Kidney capillary endothelial cell (primary cell): ENCODE measurements around the gene ADAM12.
A peak's percentile ranks its signal among the peaks of the same experiment; 100 is the strongest.
"Not testable (repeated sequence)": the region's sequence is repeated elsewhere in the genome, so short reads cannot be mapped to it uniquely, and the experiment has no call there.

Experiments used
- DNase-seq: peaks from one replicate; pipeline ENCODE4 v3.0.0-alpha.2; 2018; ENCODE audit warnings: low spot score

ADAM12 gene

DNA sequence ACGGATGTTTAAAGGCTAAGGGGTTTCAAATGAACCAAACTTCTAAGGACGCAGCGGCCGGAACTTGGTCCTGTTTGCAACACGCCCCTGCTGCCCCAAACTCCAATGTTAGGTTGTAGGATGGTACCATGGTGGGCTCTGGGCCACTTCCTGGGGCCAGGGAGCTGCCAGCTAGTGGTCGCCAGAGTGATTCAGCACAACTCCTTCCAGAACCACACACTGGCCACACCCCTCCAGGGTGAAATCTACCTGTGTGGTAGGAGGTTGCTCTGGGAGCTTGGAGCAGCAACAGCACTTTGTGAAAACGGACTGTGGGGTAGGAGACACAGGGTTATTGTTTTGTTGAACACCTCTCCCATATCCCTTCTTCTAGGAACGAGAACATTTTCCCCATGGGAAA lies 330.8 kb downstream of the ADAM12 start:
- no peak for DNase-seq

DNA sequence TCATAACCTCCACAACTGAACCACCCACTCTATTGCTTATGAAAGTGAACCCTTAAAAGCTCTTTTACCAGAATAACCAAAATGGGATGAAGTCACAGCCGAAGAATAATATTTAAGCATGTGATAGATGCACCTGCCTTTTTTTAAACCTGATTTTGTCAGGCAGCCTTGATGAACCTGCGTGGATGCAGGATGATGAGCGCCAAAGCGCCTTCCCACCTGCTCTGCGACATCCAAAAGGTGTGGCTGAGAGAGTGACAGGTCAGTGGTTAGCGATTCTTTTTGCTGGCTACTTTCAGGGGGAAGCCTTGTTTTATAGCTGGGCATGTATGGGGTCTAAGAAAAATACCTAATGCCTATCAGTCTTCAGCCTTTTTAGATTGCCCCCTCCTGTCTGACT lies 334.1 kb downstream of the ADAM12 start:
- no peak for DNase-seq

DNA sequence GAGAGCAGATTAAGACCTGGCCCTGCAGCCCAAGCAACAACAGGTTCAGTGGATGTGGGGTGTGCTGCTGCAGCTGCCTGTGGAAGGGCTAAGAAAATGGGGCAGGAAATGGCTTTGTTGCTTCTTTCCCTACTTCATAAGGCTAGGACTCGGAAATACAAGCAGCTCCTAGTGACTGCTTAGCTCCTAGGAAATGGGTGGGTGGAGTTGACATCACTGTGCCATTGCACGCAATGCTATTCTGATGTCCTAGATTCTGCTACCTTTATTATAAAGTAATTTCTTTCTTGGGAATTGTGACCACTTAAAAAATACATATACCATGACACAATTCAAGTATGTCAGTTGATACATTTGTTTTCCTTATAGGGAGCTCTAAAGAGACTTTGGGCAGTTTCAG lies 336.1 kb downstream of the ADAM12 start:
- DNase-seq, result no peak

DNA sequence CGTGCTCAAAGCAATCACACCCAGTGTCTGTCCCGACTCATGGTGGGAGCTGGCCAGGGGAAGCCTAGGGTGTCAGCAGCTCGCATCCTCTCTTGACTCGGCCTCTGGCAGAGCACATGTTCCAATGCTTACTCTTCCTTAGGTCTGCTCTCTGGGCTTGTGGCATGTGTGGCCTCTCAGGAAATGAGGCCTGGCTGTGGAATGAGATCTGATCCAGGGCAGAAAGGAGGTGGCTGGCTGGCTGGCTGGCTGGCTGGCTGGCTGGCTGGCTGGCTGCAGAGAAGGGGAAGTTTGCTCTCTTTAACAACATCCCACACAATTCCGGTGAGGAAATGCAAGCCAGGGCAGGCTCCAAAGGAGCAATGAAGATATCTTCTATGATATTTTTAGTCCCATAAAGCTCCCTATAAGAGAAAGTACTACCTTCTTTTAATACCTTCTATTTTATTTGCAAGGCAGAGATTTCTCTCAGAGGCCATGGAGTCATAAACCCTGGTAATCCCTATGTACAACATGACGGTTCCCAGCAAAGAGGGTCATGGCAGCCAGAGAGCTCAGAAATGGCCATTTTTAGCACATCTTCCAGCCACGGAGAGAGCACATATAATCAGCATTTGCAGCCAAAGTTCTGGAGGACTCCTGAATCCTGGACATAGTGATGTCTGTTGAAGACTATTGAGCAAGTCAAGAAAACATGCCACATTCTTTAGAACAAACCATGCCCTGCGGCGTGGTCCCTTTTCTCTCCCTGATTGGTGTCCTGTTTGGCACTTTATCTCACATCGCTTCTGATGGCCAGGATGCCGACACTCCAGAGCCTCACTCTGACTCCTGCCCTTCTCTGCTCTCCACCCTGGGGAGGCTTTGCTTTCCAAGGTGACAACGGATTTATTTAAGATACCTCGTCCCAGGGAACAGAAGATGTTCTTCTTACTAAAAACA lies 338.2 kb downstream of the ADAM12 start:
- peak; percentile 87 for DNase-seq

DNA sequence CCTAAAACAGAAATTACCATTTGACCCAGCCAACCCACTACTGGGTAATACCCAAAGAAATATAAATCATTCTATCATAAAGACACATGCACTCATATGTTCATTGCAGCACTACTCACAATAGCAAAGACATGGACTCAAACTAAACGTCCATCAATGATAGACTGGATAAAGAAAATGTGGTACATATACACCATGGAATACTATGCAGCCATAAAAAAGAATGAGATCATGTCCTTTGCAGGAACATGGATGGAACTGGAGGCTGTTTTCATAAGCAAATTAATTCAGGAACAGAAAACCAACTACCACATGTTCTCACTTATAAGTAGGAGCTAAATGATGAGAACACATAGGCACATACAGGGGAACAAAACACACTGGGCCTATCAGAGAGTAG lies 340.5 kb downstream of the ADAM12 start:
- not testable (repeated sequence) for DNase-seq

DNA sequence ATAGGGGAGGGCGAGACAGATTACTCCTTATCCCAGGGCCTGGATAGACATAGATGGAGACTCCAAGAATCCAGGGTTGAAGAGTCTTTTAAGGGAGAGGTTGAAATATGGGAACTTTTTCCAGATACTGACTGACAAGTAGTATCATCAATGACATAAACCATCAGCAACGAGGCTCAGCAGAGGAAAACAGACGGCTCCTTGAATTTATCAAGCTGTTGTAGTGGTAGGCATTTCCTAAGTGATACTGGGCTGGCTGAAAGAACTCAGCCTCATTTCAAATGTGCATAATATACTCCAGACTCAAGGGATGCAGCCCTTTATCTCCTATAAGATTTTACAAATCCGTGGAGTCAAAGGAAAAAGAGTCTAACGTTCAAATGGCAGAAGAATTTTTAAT lies 341.4 kb downstream of the ADAM12 start:
- DNase-seq, result no peak

DNA sequence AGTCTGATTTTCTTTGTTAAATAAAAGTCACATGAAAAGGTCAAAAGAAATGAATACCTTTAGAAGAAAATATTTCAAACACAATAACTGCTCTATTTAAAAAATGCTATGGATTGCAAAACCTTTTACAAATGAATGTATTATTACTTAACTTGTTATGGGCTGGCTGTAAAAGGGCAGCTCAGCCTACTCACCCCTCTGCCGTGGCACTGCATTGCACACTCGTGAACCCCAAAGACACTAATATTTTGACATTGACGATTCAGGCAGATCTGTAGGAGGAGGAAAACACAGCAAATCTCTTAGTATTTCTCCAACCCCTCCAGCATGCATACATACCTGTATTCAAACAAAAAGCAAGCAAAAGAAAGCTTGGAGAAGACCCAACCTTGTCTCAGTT lies 342.4 kb downstream of the ADAM12 start:
- DNase-seq, result no peak

DNA sequence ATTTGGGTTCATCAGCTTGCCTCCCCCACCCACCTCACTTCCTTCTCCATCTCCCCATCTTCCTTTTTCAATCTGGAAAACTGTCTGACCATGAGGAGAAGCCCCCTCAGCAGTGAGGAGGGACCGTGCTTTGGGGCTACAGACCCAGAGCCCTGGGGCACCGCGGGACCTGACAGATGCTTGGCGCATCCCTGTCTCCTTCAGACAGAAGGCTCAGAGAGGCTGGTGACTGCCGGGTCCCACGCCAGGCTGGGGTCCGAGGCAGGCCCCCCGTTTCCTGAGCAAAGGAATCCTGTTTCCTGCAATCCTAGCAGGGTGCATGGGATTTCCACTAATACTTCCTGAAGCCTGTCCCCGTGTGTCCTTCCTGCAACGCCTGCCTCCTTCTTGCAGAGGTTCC lies 344.9 kb downstream of the ADAM12 start:
- DNase-seq, result no peak

DNA sequence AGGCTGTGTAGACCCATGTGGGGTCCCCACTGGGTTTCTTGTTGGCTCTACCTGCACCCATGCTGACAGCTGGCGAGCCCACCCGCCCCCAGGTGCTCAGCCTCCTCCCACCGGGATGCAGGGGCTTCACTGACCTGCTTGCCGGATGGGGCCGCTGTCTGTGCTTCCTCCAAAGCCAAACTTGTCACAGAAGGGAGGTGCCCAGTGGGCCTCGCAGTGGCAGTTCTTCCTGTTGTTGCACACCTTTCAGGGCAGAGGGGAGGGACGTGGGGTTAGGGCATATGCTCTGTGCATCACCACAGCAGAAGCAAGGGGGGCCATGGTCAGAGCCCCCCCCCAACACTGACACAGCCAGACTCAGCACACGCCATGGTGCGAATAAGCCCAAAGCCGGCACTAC lies 345.4 kb downstream of the ADAM12 start:
- DNase-seq, result no peak

DNA sequence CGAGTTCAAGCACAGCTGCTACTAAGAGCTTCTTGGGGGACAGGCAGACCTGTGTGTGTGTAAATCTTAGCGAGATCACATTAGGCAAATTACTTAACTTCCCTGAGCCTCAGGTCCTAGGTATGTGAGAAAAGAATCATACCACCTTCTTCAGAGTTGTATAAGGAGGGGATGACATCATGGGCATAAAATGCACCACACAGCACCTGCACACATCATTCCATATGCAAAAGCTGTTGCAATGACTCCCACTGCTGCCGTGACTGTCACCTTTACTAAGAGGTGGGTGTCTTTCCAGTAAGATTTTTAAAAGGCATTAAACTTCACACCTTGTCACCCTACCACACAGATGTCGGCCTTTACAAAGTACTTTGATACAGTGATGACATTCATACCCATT lies 345.9 kb downstream of the ADAM12 start:
- DNase-seq, result no peak

DNA sequence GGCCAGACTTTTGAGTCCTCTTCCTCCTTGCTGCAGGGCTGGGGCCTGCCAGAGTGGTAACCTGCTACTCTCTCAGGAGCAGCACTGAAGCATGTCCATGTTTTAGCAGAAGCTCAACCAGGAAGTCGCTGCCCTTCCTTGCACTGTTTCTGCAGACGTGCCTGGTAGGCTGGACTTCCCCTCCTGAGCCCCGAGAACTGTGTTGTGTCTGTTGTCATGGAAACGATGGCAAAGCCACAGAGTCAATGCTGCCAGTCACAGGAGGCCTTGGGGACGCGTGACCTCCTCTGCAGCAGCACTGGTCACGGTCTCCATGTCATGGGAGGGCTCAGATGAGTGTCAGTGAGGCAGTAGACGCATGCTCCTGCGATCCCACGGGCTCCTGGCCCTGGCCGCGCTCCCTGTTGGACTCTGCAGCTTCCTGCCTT lies 346.5 kb downstream of the ADAM12 start:
- peak; percentile 98 for DNase-seq

DNA sequence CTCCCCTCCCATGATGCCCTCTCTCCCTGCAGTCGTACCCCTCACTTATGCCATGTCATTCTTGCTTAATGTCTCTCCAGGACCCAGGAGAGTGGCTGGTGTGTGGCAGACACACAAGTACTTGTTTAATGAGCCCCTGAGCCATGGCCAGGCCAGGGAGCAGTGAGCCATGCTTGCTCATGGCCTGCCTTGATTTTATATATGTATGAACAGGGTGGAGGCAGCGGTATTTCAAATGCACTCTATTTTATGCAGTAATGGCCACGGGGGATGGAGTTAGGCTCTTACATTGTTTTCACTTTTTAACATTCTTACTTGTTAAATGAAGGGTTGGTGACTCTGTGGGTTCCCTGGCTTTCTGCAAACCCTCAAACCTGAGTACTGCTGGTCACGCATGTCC lies 347.2 kb downstream of the ADAM12 start:
- DNase-seq, result no peak

DNA sequence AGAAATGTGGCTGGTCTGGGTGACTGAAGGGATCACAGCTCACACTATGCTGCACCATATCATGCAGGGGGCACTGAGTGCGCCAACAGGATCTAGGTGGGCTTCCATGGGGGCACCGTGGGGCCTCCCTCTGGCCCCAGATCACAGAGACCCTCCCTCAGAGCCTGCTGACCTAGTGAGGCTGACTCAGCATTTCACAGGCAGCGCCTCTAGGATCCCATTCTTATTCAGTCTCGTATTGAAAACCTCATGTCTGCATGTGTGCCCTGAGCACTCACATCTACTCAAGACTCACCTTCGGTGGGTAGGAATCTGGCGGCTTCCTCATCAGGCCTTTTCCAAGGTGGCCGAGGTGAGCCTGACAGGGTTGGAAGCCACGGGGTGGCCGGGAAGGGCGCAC lies 350.3 kb downstream of the ADAM12 start:
- DNase-seq, result no peak

DNA sequence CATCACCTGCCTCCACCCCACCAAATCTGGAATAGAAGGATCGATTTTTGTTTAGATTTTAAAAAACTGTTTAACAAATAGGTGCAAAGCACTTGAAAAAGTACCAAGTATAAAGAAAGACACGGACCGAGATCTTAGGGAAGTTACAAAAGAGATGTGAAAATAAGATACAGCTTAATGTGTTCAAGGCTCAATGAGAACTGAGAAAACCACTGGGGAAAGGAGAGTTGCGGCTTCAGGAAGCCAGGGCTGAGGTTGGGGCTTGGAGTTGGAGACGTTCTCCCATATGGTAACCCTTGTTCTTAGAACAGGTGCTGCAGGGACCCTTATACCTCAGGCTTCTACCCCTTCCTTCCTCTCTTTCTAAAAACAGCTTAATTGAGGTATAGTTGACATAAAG lies 351.8 kb downstream of the ADAM12 start:
- DNase-seq, result no peak

DNA sequence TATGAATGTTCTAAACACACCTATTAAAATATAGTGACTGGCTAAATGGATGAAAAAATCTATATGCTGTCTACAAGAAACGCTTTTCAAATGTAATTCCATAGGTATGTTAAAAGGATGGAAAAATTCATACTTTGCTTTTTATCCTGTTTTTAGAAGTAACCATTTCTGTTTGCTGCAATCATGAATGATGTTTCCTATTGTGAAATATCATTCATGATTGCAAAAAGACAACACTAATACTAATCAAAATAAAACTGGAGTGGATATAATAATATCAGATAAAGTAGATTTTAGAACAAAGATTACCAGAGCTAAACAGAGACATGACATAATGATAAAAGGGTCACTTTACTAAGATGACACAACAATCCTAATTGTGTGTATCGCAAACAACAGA lies 353.7 kb downstream of the ADAM12 start:
- DNase-seq, result no peak

DNA sequence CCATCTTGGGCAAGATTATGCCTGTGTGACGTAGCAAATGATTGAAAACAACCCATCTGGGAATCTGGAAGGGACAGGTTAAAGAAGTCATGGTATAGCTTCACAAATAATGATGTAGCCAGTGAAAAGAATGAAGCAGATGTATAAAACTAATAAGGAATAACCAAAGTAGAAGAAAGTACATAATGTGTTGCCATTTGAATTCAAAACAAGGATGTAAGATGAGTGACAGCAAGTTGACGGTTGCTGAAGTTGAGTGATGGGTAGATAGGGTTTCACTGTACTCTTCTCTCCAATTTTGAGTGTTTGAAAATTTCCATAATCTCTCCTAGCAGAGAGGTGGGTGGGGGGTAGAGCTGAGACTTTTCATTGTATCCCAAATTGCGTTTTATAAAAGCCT lies 358.3 kb downstream of the ADAM12 start:
- DNase-seq, result no peak

DNA sequence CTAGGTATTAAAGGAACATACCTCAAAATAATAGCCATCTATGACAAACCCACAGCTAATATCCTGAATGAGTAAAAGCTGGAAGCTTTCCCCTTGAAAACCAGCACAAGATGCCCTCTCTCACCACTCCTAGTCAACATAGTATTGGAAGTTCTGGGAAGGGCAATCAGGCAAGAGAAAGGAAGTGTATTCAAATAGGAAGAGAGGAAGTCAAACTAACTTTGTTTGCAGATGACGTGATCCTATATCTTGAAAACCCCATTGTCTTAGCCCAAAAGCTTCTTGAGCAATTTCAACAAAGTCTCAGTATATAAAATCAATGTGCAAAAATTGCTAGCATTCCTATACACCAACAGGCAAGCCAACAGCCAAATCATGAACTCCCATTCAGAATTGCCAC lies 360.6 kb downstream of the ADAM12 start:
- peak; percentile 52 for DNase-seq

DNA sequence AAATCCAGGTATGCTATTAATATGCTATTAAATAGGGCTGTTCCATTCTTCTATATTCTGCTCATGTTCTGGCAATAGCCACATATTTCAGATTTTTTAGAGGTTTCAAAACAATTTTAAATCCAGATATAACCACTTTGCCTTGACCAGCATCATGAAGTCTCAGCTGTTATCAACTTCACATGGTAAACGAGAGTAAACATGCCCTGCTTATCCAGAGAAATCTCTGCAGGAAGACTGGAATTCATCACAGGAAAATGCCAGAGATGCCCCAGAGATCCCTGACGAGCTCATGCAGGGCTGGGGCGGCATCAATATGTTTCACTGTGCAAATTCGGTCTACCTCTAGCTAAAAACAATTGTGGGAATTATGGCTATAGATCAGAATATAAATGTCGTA lies 365.4 kb downstream of the ADAM12 start:
- DNase-seq, result no peak

DNA sequence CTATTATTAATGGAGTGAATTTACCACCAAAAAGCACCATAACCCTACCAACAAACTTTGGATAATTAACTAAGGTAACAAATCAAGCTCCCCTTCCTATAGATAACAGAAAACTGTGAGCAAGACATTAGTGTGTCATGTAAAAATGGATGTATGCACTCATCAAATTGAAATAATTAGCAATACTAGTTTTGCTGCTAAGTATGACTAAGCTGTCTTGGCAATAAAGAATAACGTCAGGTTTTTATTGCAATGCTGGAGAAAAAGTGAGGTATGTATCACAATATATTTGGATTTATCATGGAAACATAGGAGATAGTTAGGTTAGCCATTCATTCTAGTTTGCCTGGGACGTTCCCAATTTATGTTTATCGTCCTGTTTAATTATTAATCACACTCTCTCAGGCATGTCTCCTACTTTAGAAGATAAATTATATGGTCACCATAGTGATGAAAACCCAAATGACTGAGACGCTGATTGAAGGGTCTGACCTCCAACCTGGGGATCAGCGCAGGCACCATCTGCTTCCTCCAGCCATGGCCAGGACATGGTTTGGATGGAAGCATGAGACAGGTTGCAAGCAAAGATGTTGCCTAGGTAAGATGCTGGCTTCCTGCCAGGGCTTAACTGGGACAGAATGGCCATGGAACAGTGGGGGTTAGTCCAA lies 366.3 kb downstream of the ADAM12 start:
- DNase-seq, result no peak

DNA sequence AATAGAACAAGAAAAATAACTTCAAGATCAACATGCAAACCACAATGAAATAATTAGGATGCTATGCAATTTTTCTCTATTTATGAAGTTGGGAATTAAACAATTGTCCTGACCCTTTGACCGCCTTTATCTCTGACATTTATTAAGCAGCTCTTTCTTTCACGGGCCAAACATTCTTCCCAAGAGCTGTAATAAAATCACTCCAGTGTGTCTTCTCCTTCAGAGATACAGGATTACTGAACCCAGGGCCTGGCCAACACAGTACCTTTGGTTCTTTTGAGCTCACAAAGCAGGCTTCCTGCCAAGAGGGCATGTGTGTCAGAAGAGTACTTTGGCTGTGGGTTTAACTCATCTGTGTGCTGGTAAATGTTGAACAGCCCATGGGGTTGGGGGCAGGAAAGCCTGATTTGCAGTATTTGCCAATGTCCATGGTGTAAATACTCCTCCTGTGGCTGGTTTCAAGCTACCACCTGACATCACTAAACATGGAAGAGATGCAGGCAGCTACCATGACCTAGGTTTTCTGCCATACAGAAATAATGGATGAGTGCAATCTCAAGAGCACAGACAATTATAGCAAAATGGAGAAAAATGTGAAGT lies 370.2 kb downstream of the ADAM12 start:
- DNase-seq, result no peak

DNA sequence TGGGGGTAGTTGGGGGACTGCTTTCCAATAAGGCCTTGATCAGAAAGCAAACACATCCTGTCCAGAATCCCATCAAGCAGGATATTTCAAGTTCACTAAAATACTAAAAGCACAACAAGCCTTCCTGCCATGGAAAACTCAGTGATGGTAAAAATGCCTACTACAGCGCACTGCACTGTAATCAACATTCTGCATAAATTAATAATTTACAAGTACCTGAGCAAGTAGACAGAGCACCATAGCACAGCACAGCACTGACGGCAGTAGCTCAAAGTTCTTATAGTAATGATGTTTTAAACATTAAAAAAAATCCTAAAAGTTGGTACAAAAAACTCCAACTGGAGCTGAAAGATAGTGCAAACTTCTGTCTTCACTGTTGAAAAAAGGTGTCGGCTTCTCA lies 371.4 kb downstream of the ADAM12 start:
- DNase-seq, result no peak

DNA sequence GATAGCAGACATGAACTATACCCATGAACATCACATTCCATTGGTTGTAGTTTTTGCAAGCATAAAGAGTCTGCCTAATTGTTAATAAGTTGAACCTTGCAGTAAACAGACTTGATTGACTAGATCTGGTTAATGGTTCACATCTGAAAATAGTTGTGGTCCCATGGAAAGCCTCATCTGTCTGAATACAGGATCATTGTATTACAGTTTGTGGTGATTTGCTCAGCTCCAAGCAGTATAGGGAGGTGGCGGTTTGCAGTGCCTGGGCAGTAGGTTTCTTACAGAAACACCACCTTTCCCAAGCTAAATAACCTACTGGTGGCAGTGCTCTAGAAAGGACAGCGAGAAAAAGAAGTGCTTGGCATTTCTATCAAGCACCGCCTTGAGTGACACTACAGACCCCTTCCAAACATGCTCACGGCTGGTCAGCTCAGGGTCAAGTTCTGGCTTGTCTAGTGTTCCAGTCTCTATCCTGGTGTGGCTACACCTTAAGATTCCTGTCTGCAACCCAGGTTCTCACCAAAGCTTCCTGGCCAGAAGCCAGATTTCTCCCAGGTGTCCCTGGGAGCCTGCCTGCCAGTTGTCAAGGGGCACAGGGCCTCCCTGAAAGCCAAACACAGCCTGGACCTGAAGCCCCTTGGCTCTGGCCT lies 372.0 kb downstream of the ADAM12 start:
- no peak for DNase-seq

DNA sequence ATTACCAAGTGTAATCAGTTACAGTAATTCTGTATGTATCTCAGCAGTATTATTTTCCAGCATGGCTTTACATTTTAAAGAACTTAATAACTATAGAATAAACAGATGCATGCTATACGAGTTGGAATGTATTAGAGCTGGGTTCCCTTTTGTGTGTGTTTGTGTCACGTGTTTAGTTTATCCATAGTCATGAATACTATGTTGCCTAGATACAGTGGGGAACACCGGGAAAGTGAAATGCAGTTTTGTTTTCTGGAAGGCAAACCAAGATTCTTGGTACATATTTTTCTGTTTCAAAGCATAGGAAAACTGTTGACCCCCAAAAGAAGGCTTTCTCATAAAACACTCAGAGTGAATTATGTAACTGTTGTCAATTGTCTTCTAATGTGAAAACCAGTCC lies 372.9 kb downstream of the ADAM12 start:
- no peak for DNase-seq
